ENCODE measurements around the gene SPCS2. TPM values are rescaled to one million over a fixed set of nuclear protein-coding genes. Genes with fewer than 3 reads are reported as not detected.

SPCS2 gene
- 100 to 1,000 TPM in 1 of 2 donors, 10 to 100 TPM in 1; 79.1 to 131 TPM for total RNA-seq

GRCh38 chr11:74948898-74949752, at the start of gene SPCS2, which contains the start of gene XRRA1:
Gene SPCS2, plus strand, starts transcription at chr11:74949266. Its CDS starts 20 bp downstream, at chr11:74949286.
Gene XRRA1, minus strand, starts transcription at chr11:74949091. Its CDS starts 8,213 bp downstream, at chr11:74940878.
- peak within 1 kb of the TSS; percentile 96 to 97 for H3K27ac Mint-ChIP-seq
- DNase-seq (ENCODE audit: low spot score in 2 of 2), result peak; percentile 95 to 98
- peak; percentile 99 to 100 for ATAC-seq
- no peaks in the 10 kb centered on the region for H3K9me3 Mint-ChIP-seq
- H3K36me3 Mint-ChIP-seq, result peaks cover 27 to 28% of the 10 kb centered on the region in 2 donors

- ATAC-seq (no peak), DNase-seq (ENCODE audit: low spot score in 2 of 2) (no peak)
- peaks cover 31 to 44% of the 10 kb centered on the region in 2 donors for H3K36me3 Mint-ChIP-seq
- peaks cover 24 to 38% of the 10 kb centered on the region in 2 donors for H3K9me3 Mint-ChIP-seq
- H3K27ac Mint-ChIP-seq, result no peak overlapping the region
Observed at GRCh38 chr11:74902342-74902741, 46.7 kb upstream of the SPCS2 start.

- peak overlapping the region in 1 of 2 donors; percentile 33 for H3K27ac Mint-ChIP-seq
- H3K36me3 Mint-ChIP-seq, result peaks cover 22 to 23% of the 10 kb centered on the region in 2 donors
- no peak for ATAC-seq
- peaks cover 12 to 19% of the 10 kb centered on the region in 2 donors for H3K9me3 Mint-ChIP-seq
- no peak for DNase-seq (ENCODE audit: low spot score in 2 of 2)
Observed at GRCh38 chr11:74905326-74905725, 43.7 kb upstream of the SPCS2 start.

- DNase-seq (ENCODE audit: low spot score in 2 of 2) (no peak), ATAC-seq (no peak)
- no peak overlapping the region for H3K27ac Mint-ChIP-seq
- no peaks in the 10 kb centered on the region for H3K36me3 Mint-ChIP-seq
- H3K9me3 Mint-ChIP-seq, result no peaks in the 10 kb centered on the region
Observed at GRCh38 chr11:74909385-74909784, 39.7 kb upstream of the SPCS2 start.

GRCh38 chr11:74909812-74910211, 39.3 kb upstream of the SPCS2 start:
- H3K27ac Mint-ChIP-seq, result no peak overlapping the region
- ATAC-seq (no peak), DNase-seq (ENCODE audit: low spot score in 2 of 2) (no peak)
- H3K36me3 Mint-ChIP-seq, result no peaks in the 10 kb centered on the region
- H3K9me3 Mint-ChIP-seq, result no peaks in the 10 kb centered on the region

GRCh38 chr11:74923125-74923524, 25.9 kb upstream of the SPCS2 start:
- Mint-ChIP-seq H3K36me3 (peaks cover 4 to 13% of the 10 kb centered on the region in 2 donors), H3K9me3 (no peaks in the 10 kb centered on the region), H3K27ac (no peak overlapping the region)
- ATAC-seq, result no peak
- DNase-seq (ENCODE audit: low spot score in 2 of 2), result no peak

GRCh38 chr11:74925281-74925680, 23.8 kb upstream of the SPCS2 start:
- Mint-ChIP-seq H3K9me3 (no peaks in the 10 kb centered on the region), H3K36me3 (no peaks in the 10 kb centered on the region), H3K27ac (peak overlapping the region; percentile 20 to 23)
- ATAC-seq, result no peak
- DNase-seq (ENCODE audit: low spot score in 2 of 2), result no peak

GRCh38 chr11:74926304-74927030, 22.6 kb upstream of the SPCS2 start:
- H3K36me3 Mint-ChIP-seq, result no peaks in the 10 kb centered on the region
- ATAC-seq, result peak; percentile 80 to 91
- H3K9me3 Mint-ChIP-seq, result no peaks in the 10 kb centered on the region
- H3K27ac Mint-ChIP-seq, result peak overlapping the region in 1 of 2 donors; percentile 13
- DNase-seq (ENCODE audit: low spot score in 2 of 2), result no peak

- H3K36me3 Mint-ChIP-seq, result no peaks in the 10 kb centered on the region
- H3K9me3 Mint-ChIP-seq, result no peaks in the 10 kb centered on the region
- ATAC-seq (no peak), DNase-seq (ENCODE audit: low spot score in 2 of 2) (no peak)
- H3K27ac Mint-ChIP-seq, result peak overlapping the region in 1 of 2 donors; percentile 34
Observed at GRCh38 chr11:74927496-74927895, 21.6 kb upstream of the SPCS2 start.

GRCh38 chr11:74929431-74930363, 19.4 kb upstream of the SPCS2 start:
- peak in 1 of 2 donors; percentile 64 for DNase-seq (ENCODE audit: low spot score in 2 of 2)
- Mint-ChIP-seq H3K36me3 (peaks cover 0 to 4% of the 10 kb centered on the region in 2 donors), H3K9me3 (no peaks in the 10 kb centered on the region), H3K27ac (no peak overlapping the region)
- ATAC-seq, result peak; percentile 51 to 59

- ATAC-seq (peak; percentile 19 to 64), DNase-seq (ENCODE audit: low spot score in 2 of 2) (no peak)
- no peaks in the 10 kb centered on the region for H3K9me3 Mint-ChIP-seq
- H3K36me3 Mint-ChIP-seq, result peaks cover 4 to 5% of the 10 kb centered on the region in 2 donors
- peak overlapping the region in 1 of 2 donors; percentile 82 for H3K27ac Mint-ChIP-seq
Observed at GRCh38 chr11:74932169-74932568, 16.9 kb upstream of the SPCS2 start.

- ATAC-seq (peak; percentile 79), DNase-seq (ENCODE audit: low spot score in 2 of 2) (no peak)
- H3K36me3 Mint-ChIP-seq, result peaks cover 4 to 5% of the 10 kb centered on the region in 2 donors
- H3K27ac Mint-ChIP-seq, result peak overlapping the region in 1 of 2 donors; percentile 82
- H3K9me3 Mint-ChIP-seq, result no peaks in the 10 kb centered on the region
Observed at GRCh38 chr11:74932797-74933196, 16.3 kb upstream of the SPCS2 start.

- H3K9me3 Mint-ChIP-seq, result no peaks in the 10 kb centered on the region
- ATAC-seq, result no peak
- peaks cover 4 to 5% of the 10 kb centered on the region in 2 donors for H3K36me3 Mint-ChIP-seq
- H3K27ac Mint-ChIP-seq, result no peak overlapping the region
- DNase-seq (ENCODE audit: low spot score in 2 of 2), result no peak
Observed at GRCh38 chr11:74933765-74934164, 15.3 kb upstream of the SPCS2 start.

- no peak overlapping the region for H3K27ac Mint-ChIP-seq
- DNase-seq (ENCODE audit: low spot score in 2 of 2) (no peak), ATAC-seq (no peak)
- H3K36me3 Mint-ChIP-seq, result peaks cover 4 to 5% of the 10 kb centered on the region in 2 donors
- no peaks in the 10 kb centered on the region for H3K9me3 Mint-ChIP-seq
Observed at GRCh38 chr11:74935285-74935684, 13.8 kb upstream of the SPCS2 start.

GRCh38 chr11:74936087-74936486, 13.0 kb upstream of the SPCS2 start:
- Mint-ChIP-seq H3K9me3 (no peaks in the 10 kb centered on the region), H3K36me3 (peaks cover 4 to 7% of the 10 kb centered on the region in 2 donors), H3K27ac (no peak overlapping the region)
- DNase-seq (ENCODE audit: low spot score in 2 of 2) (no peak), ATAC-seq (no peak)

- Mint-ChIP-seq H3K9me3 (no peaks in the 10 kb centered on the region), H3K27ac (no peak overlapping the region), H3K36me3 (peaks cover 4 to 12% of the 10 kb centered on the region in 2 donors)
- ATAC-seq (no peak), DNase-seq (ENCODE audit: low spot score in 2 of 2) (no peak)
Observed at GRCh38 chr11:74936976-74937375, 12.1 kb upstream of the SPCS2 start.
